ENCODE measurements around the gene VAX1. TPM values are rescaled to one million over a fixed set of nuclear protein-coding genes. Genes with fewer than 3 reads are reported as not detected.

VAX1 gene
- total RNA-seq, 1 experiment from 2014 or later = 0.04 TPM

DNA sequence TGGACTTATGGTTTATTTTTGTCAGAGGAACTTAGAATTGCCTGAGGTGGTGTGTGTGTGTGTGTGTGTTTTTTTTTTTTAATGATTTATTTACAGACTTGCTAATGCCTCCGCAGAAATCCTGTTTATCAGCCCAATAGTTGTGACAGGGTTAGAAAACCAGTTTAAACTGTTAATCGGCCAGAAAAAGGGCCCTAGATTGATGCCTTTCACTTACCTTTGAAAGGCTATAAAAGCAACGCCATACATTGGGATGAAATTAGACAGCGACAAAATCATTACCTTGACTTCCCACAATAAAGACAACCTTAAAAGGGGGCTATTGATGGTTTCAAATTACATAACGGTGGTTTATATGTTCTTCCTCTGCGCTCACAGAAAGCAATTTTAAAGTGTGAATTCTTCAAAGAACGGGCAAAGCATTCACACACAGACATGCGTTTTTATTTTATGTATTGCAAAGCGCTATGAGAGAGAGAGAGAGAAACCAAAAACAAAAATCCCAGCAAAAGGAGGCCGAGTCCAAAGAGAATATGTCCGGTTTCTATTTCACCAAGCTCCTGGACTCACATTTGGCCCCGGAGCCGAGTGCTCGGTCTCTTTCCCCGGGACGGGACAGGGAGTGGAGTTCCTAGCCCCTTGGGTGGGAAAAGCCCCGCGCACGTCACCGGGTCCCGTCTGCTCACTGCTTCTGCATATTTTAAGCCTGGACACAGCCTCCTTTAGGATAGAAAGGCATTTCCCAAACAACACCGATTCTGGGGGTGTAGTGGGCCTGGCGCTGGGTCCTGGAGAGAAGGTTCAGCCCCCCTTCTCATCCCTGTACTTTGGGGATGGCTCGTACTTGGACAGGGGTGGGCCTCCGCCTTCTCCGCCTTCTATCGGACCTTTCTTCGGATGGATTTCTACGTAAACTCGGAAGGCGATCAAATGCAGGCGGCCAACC lies 26.8 kb upstream of the VAX1 start (continued):
- TF ChIP-seq, protein P1, sequence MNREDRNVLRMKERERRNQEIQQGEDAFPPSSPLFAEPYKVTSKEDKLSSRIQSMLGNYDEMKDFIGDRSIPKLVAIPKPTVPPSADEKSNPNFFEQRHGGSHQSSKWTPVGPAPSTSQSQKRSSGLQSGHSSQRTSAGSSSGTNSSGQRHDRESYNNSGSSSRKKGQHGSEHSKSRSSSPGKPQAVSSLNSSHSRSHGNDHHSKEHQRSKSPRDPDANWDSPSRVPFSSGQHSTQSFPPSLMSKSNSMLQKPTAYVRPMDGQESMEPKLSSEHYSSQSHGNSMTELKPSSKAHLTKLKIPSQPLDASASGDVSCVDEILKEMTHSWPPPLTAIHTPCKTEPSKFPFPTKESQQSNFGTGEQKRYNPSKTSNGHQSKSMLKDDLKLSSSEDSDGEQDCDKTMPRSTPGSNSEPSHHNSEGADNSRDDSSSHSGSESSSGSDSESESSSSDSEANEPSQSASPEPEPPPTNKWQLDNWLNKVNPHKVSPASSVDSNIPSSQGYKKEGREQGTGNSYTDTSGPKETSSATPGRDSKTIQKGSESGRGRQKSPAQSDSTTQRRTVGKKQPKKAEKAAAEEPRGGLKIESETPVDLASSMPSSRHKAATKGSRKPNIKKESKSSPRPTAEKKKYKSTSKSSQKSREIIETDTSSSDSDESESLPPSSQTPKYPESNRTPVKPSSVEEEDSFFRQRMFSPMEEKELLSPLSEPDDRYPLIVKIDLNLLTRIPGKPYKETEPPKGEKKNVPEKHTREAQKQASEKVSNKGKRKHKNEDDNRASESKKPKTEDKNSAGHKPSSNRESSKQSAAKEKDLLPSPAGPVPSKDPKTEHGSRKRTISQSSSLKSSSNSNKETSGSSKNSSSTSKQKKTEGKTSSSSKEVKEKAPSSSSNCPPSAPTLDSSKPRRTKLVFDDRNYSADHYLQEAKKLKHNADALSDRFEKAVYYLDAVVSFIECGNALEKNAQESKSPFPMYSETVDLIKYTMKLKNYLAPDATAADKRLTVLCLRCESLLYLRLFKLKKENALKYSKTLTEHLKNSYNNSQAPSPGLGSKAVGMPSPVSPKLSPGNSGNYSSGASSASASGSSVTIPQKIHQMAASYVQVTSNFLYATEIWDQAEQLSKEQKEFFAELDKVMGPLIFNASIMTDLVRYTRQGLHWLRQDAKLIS (CRISPR knock-in tag; IDR thresholded peaks at IDR 0.05; ENCODE audit: borderline replicate concordance) = no peak
- TF ChIP-seq ZBTB21 (CRISPR knock-in tag; IDR thresholded peaks at IDR 0.05; ENCODE audit: borderline replicate concordance) (no peak), SOX15 (CRISPR knock-in tag; IDR thresholded peaks at IDR 0.05) (no peak), GABPB1 (CRISPR knock-in tag; IDR thresholded peaks at IDR 0.05) (no peak), GRHL2 (CRISPR knock-in tag; IDR thresholded peaks at IDR 0.05; ENCODE audit: insufficient replicate concordance, severe bottlenecking) (no peak), JUN (CRISPR knock-in tag; IDR thresholded peaks at IDR 0.05) (no peak)
- TF ChIP-seq, protein P2, sequence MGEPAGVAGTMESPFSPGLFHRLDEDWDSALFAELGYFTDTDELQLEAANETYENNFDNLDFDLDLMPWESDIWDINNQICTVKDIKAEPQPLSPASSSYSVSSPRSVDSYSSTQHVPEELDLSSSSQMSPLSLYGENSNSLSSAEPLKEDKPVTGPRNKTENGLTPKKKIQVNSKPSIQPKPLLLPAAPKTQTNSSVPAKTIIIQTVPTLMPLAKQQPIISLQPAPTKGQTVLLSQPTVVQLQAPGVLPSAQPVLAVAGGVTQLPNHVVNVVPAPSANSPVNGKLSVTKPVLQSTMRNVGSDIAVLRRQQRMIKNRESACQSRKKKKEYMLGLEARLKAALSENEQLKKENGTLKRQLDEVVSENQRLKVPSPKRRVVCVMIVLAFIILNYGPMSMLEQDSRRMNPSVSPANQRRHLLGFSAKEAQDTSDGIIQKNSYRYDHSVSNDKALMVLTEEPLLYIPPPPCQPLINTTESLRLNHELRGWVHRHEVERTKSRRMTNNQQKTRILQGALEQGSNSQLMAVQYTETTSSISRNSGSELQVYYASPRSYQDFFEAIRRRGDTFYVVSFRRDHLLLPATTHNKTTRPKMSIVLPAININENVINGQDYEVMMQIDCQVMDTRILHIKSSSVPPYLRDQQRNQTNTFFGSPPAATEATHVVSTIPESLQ (CRISPR knock-in tag; IDR thresholded peaks at IDR 0.05) = no peak
- TF ChIP-seq, protein P3, sequence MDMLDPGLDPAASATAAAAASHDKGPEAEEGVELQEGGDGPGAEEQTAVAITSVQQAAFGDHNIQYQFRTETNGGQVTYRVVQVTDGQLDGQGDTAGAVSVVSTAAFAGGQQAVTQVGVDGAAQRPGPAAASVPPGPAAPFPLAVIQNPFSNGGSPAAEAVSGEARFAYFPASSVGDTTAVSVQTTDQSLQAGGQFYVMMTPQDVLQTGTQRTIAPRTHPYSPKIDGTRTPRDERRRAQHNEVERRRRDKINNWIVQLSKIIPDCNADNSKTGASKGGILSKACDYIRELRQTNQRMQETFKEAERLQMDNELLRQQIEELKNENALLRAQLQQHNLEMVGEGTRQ (CRISPR knock-in tag; IDR thresholded peaks at IDR 0.05) = no peak
- TF ChIP-seq, protein P4, sequence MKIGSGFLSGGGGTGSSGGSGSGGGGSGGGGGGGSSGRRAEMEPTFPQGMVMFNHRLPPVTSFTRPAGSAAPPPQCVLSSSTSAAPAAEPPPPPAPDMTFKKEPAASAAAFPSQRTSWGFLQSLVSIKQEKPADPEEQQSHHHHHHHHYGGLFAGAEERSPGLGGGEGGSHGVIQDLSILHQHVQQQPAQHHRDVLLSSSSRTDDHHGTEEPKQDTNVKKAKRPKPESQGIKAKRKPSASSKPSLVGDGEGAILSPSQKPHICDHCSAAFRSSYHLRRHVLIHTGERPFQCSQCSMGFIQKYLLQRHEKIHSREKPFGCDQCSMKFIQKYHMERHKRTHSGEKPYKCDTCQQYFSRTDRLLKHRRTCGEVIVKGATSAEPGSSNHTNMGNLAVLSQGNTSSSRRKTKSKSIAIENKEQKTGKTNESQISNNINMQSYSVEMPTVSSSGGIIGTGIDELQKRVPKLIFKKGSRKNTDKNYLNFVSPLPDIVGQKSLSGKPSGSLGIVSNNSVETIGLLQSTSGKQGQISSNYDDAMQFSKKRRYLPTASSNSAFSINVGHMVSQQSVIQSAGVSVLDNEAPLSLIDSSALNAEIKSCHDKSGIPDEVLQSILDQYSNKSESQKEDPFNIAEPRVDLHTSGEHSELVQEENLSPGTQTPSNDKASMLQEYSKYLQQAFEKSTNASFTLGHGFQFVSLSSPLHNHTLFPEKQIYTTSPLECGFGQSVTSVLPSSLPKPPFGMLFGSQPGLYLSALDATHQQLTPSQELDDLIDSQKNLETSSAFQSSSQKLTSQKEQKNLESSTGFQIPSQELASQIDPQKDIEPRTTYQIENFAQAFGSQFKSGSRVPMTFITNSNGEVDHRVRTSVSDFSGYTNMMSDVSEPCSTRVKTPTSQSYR (CRISPR knock-in tag; IDR thresholded peaks at IDR 0.05) = no peak

DNA sequence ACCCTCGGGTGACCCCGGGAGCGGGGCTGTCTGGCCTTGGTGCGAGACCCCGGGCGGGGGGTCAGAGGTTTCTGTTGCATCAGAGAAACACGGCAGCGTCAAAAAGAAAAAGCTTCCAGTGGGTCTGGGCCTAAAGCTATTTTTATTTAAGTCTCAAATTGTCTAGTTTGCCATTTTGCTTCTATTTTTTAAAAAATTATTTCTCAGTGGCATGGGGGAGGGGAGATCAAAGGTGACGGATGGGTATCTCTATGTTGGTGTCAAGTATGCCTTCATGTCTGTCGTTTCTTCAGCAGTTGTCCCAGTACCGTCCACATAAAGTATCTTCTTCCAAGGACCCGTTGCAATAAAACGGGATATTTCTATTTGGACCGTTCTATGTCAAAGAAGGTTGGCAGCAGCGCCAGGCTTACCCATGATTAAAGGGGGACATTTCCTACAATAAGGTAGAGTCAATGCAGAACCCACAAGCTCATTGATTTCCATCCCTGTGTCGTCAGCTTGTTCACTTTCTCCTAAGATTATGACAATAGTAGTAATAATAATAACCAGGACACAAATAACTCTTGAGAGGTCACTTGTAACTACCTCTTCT lies 26.0 kb upstream of the VAX1 start:
- peak overlapping the region; percentile 58 for H3K4me3 Mint-ChIP-seq
- no peaks in the 10 kb centered on the region for H3K36me3 Mint-ChIP-seq
- H3K4me1 Mint-ChIP-seq = peaks cover 66% of the 10 kb centered on the region
- H3K27ac Mint-ChIP-seq = no peak overlapping the region
- POLR2A ChIA-PET = no interaction called here
- H3K9me3 Mint-ChIP-seq = no peaks in the 10 kb centered on the region
- ATAC-seq = no peak
- TF ChIP-seq TCF7 (CRISPR knock-in tag; IDR thresholded peaks at IDR 0.05; ENCODE audit: low read depth) (no peak), CREM (CRISPR knock-in tag; IDR thresholded peaks at IDR 0.05) (no peak), ZNF423 (CRISPR knock-in tag; IDR thresholded peaks at IDR 0.05) (no peak), FOXJ3 (CRISPR knock-in tag; IDR thresholded peaks at IDR 0.05; ENCODE audit: borderline replicate concordance) (no peak), ZNF232 (CRISPR knock-in tag; IDR thresholded peaks at IDR 0.05) (no peak)
- TF ChIP-seq, protein P5, sequence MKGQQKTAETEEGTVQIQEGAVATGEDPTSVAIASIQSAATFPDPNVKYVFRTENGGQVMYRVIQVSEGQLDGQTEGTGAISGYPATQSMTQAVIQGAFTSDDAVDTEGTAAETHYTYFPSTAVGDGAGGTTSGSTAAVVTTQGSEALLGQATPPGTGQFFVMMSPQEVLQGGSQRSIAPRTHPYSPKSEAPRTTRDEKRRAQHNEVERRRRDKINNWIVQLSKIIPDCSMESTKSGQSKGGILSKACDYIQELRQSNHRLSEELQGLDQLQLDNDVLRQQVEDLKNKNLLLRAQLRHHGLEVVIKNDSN (CRISPR knock-in tag; IDR thresholded peaks at IDR 0.05) = no peak
- no peak for DNase-seq (ENCODE audit: low spot score)
- CTCF ChIA-PET = interaction anchor here (0.9 to 5.0 kb wide), 7 partner anchors 11 to 271 kb away, joined by 3 to 24 read pairs (median 7); no protein-coding TSS in a partner anchor
- peaks cover 100% of the 10 kb centered on the region for H3K27me3 Mint-ChIP-seq (ENCODE audit: low read depth)

All from WTC11 (cell line).